ENCODE data around the gene PIK3CG.

PIK3CG gene

DNA sequence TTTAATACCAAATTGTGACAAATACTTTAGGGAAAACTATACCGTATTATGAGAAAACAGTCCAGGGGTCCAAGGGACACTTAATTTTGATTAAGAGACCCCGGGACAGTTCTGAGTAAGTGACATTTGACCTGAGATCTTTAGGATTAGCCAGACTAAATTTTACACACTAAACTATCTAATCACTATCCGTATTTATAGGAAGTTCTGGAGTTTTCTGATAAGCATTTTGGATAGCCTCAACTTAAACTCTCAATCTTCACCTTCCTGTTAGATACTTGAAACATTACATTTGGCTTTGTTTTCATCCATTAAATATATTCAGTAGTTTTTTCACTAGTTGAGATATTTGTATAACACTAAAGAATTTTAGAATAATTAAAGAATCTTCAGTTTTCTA is 5.4 kb downstream of the PIK3CG start:
- no peak overlapping the region for H3K27ac ChIP-seq (ENCODE audit: insufficient read depth, low read length, poor library complexity, severe bottlenecking)

DNA sequence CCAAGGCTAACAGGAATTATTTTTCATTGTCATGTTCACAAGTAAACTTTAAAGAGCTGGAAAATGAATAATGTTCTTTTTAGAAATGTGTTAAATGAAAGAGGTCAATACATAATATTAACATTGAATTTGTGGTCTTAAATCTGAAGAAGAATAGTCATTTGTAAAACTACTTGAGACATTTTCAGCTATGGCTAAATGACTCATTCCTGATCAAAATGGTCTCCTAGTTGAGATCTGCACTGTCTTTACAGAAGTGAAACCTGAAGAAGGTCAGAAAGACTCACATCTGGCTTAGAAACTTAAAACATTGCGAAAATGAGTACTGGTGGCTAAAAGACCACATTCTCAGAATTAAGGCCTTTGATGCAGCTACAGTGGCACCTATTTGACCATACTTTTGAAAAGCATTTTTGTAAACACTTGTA is 5.9 kb downstream of the PIK3CG start:
- H3K27me3 ChIP-seq (replicated peaks; ENCODE audit: control insufficient read depth, insufficient read depth, low read length, poor library complexity, severe bottlenecking): no peaks in the 10 kb centered on the region
- H3K4me1 ChIP-seq (ENCODE audit: control insufficient read depth, insufficient read depth, low read length, poor library complexity, severe bottlenecking): peaks cover 21% of the 10 kb centered on the region
- DNase-seq: no peak
- peaks cover 57% of the 10 kb centered on the region for H3K36me3 ChIP-seq (ENCODE audit: control insufficient read depth, insufficient read depth, low read length)
- no peak overlapping the region for H3K27ac ChIP-seq (ENCODE audit: insufficient read depth, low read length, poor library complexity, severe bottlenecking)
- H3K4me3 ChIP-seq (ENCODE audit: insufficient read depth, low read depth, low read length, poor library complexity, severe bottlenecking): no peak overlapping the region
- no peaks in the 10 kb centered on the region for H3K9me3 ChIP-seq (ENCODE audit: control insufficient read depth, low read length)

More for the DNA sequence above, 5.4 kb downstream of the PIK3CG start:
- no peak for DNase-seq
- Histone ChIP-seq H3K4me3 (ENCODE audit: insufficient read depth, low read depth, low read length, poor library complexity, severe bottlenecking) (no peak overlapping the region), H3K27me3 (replicated peaks; ENCODE audit: control insufficient read depth, insufficient read depth, low read length, poor library complexity, severe bottlenecking) (no peaks in the 10 kb centered on the region), H3K4me1 (ENCODE audit: control insufficient read depth, insufficient read depth, low read length, poor library complexity, severe bottlenecking) (peaks cover 21% of the 10 kb centered on the region), H3K9me3 (ENCODE audit: control insufficient read depth, low read length) (no peaks in the 10 kb centered on the region), H3K36me3 (ENCODE audit: control insufficient read depth, insufficient read depth, low read length) (peaks cover 55% of the 10 kb centered on the region)

DNA sequence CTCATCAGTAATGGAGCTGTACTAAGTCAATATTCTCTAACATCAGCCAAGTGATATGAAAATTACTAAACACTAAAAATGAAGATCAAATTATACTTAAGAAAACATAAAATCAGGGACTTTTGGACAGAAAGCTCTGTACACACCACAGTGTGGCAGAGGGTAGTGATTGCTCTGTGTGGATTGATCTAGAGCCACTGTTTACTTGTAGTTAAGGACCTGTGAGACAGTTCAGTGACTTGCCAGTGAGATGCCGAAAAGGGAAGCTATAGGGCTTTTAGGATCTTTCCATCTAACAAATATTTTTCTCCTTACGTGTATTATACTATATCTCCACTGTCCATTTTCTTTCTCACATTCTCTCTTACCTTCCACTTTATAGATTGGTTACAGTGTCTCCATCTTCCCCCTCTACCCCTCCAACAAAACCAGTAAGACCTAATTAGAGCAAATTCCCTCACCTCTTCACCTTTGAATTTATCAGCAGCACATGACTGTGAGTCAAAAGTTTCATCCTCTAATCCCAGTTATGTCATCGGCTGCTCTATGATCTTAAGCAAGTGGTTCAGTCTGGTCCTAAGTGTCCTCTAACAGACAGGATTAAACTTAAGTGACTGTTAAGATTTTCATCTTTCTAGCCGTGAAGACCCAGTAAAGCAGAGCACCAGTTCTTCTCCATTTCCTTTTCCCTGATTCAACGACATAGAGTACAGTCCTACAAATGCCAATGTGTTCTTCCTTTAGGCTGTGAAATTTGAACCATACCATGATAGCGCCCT is 6.9 kb downstream of the PIK3CG start:
- Histone ChIP-seq H3K36me3 (ENCODE audit: control insufficient read depth, insufficient read depth, low read length) (peaks cover 62% of the 10 kb centered on the region), H3K4me1 (ENCODE audit: control insufficient read depth, insufficient read depth, low read length, poor library complexity, severe bottlenecking) (peaks cover 21% of the 10 kb centered on the region), H3K27me3 (replicated peaks; ENCODE audit: control insufficient read depth, insufficient read depth, low read length, poor library complexity, severe bottlenecking) (no peaks in the 10 kb centered on the region), H3K27ac (ENCODE audit: insufficient read depth, low read length, poor library complexity, severe bottlenecking) (no peak overlapping the region), H3K9me3 (ENCODE audit: control insufficient read depth, low read length) (no peaks in the 10 kb centered on the region), H3K4me3 (ENCODE audit: insufficient read depth, low read depth, low read length, poor library complexity, severe bottlenecking) (no peak overlapping the region)
- no peak for DNase-seq

DNA sequence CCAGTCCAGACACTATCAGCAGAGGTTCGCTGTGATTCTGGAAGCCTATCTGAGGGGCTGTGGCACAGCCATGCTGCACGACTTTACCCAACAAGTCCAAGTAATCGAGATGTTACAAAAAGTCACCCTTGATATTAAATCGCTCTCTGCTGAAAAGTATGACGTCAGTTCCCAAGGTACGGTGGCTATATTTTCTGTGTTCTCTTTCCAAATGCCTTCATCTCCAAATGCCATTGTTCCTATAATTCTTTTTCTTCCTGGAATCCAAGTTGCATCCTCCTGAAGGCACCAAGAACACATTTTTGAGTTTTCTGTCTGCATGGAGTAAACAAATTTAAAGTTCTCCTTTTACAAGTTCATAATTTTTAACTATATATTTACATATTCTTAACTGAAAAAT is 7.7 kb downstream of the PIK3CG start:
- no peaks in the 10 kb centered on the region for H3K9me3 ChIP-seq (ENCODE audit: control insufficient read depth, low read length)
- H3K4me3 ChIP-seq (ENCODE audit: insufficient read depth, low read depth, low read length, poor library complexity, severe bottlenecking): no peak overlapping the region
- H3K27ac ChIP-seq (ENCODE audit: insufficient read depth, low read length, poor library complexity, severe bottlenecking): no peak overlapping the region
- H3K4me1 ChIP-seq (ENCODE audit: control insufficient read depth, insufficient read depth, low read length, poor library complexity, severe bottlenecking): peaks cover 21% of the 10 kb centered on the region
- peaks cover 64% of the 10 kb centered on the region for H3K36me3 ChIP-seq (ENCODE audit: control insufficient read depth, insufficient read depth, low read length)
- no peaks in the 10 kb centered on the region for H3K27me3 ChIP-seq (replicated peaks; ENCODE audit: control insufficient read depth, insufficient read depth, low read length, poor library complexity, severe bottlenecking)
- no peak for DNase-seq

DNA sequence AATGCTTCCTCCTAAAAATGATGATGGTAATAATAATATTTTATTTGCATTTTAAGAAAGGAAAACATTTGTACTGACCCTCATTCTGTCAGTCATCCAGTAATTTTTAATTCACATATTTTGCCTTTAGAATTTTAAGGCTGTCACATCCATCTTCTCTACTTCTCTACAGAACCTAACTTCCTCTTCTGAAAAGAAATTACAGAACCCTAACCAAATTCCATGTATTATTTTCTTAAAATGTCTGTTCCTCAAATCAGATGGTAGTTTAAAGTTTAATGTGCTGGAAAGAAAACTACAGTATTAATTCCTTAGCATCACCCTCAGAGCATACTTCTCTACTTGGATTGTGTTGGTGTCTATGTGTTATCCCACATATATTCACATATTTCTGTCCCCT is 9.0 kb downstream of the PIK3CG start:
- Histone ChIP-seq H3K27me3 (replicated peaks; ENCODE audit: control insufficient read depth, insufficient read depth, low read length, poor library complexity, severe bottlenecking) (no peaks in the 10 kb centered on the region), H3K4me3 (ENCODE audit: insufficient read depth, low read depth, low read length, poor library complexity, severe bottlenecking) (no peak overlapping the region), H3K27ac (ENCODE audit: insufficient read depth, low read length, poor library complexity, severe bottlenecking) (no peak overlapping the region), H3K4me1 (ENCODE audit: control insufficient read depth, insufficient read depth, low read length, poor library complexity, severe bottlenecking) (peaks cover 13% of the 10 kb centered on the region), H3K9me3 (ENCODE audit: control insufficient read depth, low read length) (no peaks in the 10 kb centered on the region), H3K36me3 (ENCODE audit: control insufficient read depth, insufficient read depth, low read length) (peaks cover 62% of the 10 kb centered on the region)
- DNase-seq: no peak

DNA sequence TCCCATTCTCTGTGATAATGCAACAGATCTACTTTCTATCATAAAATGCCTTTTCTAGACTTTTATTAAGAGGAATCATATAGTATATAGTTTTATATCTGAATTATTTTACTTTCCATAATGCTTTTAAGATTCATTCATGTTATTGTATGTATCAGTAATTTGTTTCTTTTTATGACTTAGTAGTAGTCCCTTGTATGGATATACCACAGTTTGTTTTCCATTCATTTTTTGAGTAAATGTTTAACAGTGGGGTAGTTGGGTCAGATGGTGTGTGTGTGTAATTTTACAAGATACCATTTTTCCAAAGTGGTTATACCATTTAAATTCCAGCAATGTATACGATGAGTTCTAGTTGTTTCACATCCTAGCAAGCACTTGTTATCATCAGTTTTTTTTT is 10.4 kb downstream of the PIK3CG start:
- Histone ChIP-seq H3K9me3 (ENCODE audit: control insufficient read depth, low read length) (no peaks in the 10 kb centered on the region), H3K4me1 (ENCODE audit: control insufficient read depth, insufficient read depth, low read length, poor library complexity, severe bottlenecking) (peaks cover 10% of the 10 kb centered on the region), H3K4me3 (ENCODE audit: insufficient read depth, low read depth, low read length, poor library complexity, severe bottlenecking) (no peak overlapping the region), H3K36me3 (ENCODE audit: control insufficient read depth, insufficient read depth, low read length) (peaks cover 66% of the 10 kb centered on the region), H3K27me3 (replicated peaks; ENCODE audit: control insufficient read depth, insufficient read depth, low read length, poor library complexity, severe bottlenecking) (no peaks in the 10 kb centered on the region), H3K27ac (ENCODE audit: insufficient read depth, low read length, poor library complexity, severe bottlenecking) (no peak overlapping the region)
- DNase-seq: no peak

DNA sequence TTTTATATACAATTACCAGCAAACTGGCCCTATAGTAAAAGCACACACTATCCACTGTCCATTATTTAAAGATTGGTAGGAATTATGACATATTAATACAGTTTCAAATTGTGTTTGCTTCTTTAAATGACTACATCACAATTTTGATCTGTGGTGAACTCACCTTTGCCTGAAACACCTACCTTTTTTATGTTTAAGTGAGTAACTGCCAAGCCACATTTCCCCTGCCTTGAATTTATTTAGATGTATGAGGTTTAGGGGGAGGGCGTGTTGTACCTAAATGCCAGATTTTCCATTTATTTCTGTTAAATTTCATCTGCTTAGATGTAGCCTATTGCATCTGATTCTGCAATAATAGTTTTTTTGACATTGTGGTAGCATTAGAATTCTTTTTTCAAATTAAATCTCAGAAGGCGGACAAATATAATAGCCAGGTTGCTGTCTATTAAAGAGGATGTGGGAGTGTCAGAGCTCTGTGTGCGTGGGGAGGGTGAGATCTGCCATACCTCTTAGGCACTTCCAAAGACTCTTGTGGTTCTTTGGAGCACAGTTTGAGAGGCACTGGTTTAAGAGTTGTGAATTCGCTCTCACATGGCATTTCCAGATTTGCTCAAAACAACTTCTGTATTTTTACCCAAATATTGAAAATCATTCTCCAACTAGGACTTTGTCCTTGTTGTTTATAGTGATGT is 13.8 kb downstream of the PIK3CG start:
- Histone ChIP-seq H3K4me3 (ENCODE audit: insufficient read depth, low read depth, low read length, poor library complexity, severe bottlenecking) (no peak overlapping the region), H3K36me3 (ENCODE audit: control insufficient read depth, insufficient read depth, low read length) (peaks cover 85% of the 10 kb centered on the region), H3K9me3 (ENCODE audit: control insufficient read depth, low read length) (no peaks in the 10 kb centered on the region), H3K4me1 (ENCODE audit: control insufficient read depth, insufficient read depth, low read length, poor library complexity, severe bottlenecking) (no peaks in the 10 kb centered on the region), H3K27ac (ENCODE audit: insufficient read depth, low read length, poor library complexity, severe bottlenecking) (no peak overlapping the region), H3K27me3 (replicated peaks; ENCODE audit: control insufficient read depth, insufficient read depth, low read length, poor library complexity, severe bottlenecking) (no peaks in the 10 kb centered on the region)
- DNase-seq: no peak

DNA sequence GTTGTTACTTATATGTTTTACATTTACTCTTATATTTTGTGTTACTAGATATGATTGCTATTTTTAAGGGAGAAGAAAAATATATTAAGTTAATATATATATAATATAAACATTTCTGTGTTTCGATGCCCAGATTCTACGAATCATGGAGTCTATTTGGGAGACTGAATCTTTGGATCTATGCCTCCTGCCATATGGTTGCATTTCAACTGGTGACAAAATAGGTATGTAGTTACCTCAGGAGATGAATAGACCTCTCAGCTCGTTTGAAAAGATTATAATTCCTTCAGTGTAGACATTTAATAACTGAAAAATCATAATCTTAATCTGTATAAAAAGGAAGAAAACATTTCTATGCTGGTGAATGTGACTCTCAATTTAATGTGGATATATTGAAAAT is 16.9 kb downstream of the PIK3CG start:
- Histone ChIP-seq H3K9me3 (ENCODE audit: control insufficient read depth, low read length) (no peaks in the 10 kb centered on the region), H3K27ac (ENCODE audit: insufficient read depth, low read length, poor library complexity, severe bottlenecking) (no peak overlapping the region), H3K27me3 (replicated peaks; ENCODE audit: control insufficient read depth, insufficient read depth, low read length, poor library complexity, severe bottlenecking) (no peaks in the 10 kb centered on the region), H3K36me3 (ENCODE audit: control insufficient read depth, insufficient read depth, low read length) (peaks cover 90% of the 10 kb centered on the region), H3K4me3 (ENCODE audit: insufficient read depth, low read depth, low read length, poor library complexity, severe bottlenecking) (no peak overlapping the region), H3K4me1 (ENCODE audit: control insufficient read depth, insufficient read depth, low read length, poor library complexity, severe bottlenecking) (no peaks in the 10 kb centered on the region)
- DNase-seq: no peak

DNA sequence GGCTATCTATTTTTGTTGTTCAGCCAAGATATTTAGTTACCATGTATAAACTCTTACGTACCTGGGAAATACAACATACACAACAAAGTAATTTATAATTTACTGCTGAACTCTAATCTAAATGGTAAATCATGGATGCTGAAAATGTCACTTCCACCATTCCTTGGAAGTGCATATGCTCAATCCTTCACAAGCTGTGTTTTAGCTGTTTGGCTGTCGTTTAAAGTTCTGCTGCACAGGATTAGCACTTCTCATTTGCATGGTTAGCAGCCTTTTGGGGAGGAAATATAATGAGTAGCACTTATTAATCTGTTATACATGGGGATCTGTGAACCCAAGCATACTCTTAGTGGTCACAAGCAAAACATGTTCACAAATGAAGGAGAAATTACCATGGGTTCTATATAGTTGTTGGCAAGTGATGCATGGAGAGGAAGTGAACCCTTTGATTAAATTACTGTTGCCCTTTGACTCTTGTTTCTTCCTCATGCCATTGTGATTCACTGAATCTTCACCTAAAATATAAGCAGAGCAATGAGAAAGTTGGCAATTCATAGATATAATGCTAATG is 18.5 kb downstream of the PIK3CG start:
- H3K36me3 ChIP-seq (ENCODE audit: control insufficient read depth, insufficient read depth, low read length): peaks cover 94% of the 10 kb centered on the region
- H3K27ac ChIP-seq (ENCODE audit: insufficient read depth, low read length, poor library complexity, severe bottlenecking): no peak overlapping the region
- no peak for DNase-seq
- H3K9me3 ChIP-seq (ENCODE audit: control insufficient read depth, low read length): no peaks in the 10 kb centered on the region
- no peaks in the 10 kb centered on the region for H3K27me3 ChIP-seq (replicated peaks; ENCODE audit: control insufficient read depth, insufficient read depth, low read length, poor library complexity, severe bottlenecking)
- no peaks in the 10 kb centered on the region for H3K4me1 ChIP-seq (ENCODE audit: control insufficient read depth, insufficient read depth, low read length, poor library complexity, severe bottlenecking)
- no peak overlapping the region for H3K4me3 ChIP-seq (ENCODE audit: insufficient read depth, low read depth, low read length, poor library complexity, severe bottlenecking)

DNA sequence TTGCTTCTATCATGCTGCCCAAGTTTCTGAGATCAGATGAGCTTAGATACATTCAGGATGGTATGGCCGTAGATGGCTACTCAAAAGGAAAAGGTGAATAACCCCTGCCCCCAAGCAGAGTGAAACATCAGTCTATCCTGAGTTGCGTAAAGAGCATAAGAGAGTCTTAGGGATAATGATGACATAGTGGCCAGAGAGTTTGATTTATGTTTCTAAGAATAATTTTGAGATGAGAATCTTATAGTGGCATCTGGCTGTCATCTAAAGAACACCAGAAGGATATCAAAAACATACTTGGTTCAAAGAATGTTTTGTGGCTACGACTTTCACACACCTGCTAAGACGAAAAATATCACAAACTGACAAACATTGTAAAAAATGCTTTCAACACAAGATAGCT is 20.6 kb downstream of the PIK3CG start:
- Histone ChIP-seq H3K4me1 (ENCODE audit: control insufficient read depth, insufficient read depth, low read length, poor library complexity, severe bottlenecking) (no peaks in the 10 kb centered on the region), H3K36me3 (ENCODE audit: control insufficient read depth, insufficient read depth, low read length) (peaks cover 89% of the 10 kb centered on the region), H3K27ac (ENCODE audit: insufficient read depth, low read length, poor library complexity, severe bottlenecking) (no peak overlapping the region), H3K4me3 (ENCODE audit: insufficient read depth, low read depth, low read length, poor library complexity, severe bottlenecking) (no peak overlapping the region), H3K27me3 (replicated peaks; ENCODE audit: control insufficient read depth, insufficient read depth, low read length, poor library complexity, severe bottlenecking) (no peaks in the 10 kb centered on the region), H3K9me3 (ENCODE audit: control insufficient read depth, low read length) (no peaks in the 10 kb centered on the region)
- DNase-seq: no peak

All from effector memory CD4-positive, alpha-beta T cell (primary cell).